Endothelial cell of umbilical vein (primary cell): ENCODE measurements around the gene CENPP. TPM values are rescaled to one million over a fixed set of nuclear protein-coding genes. Genes with fewer than 3 reads are reported as not detected.

ENCODE experiments used
- BruUV-seq: library from RNA; stranded (reverse); fragments of 400-500 nt; replicated peaks from 2 replicates; lab custom pipeline; 2021; lab: Mats Ljungman, UMichigan
- CTCF ChIA-PET: fragments of 300-600, 350-600 bp; sonication (Branson Sonifier 250); formaldehyde crosslinking; loops from one replicate; lab custom pipeline; 2021; ENCODE audit warnings: antibody characterized with exemption, inconsistent platforms; lab: Charles Lee
- POLR2A ChIA-PET: fragments of 300-600, 350-600 bp; sonication (Branson Sonifier 250); formaldehyde crosslinking; loops from one replicate; lab custom pipeline; 2021; ENCODE audit warnings: antibody characterized with exemption, inconsistent platforms; lab: Charles Lee
- DNase-seq: peaks from one replicate; pipeline ENCODE4 v3.0.0-alpha.2; 2011; ENCODE audit warnings: low read depth, low spot score
- FAIRE-seq: peaks from 2 replicates; lab custom pipeline; 2011; peaks lifted over from hg19 to GRCh38; lab: Jason Lieb, UNC
- H2AFZ ChIP-seq: 2 replicates; pipeline ENCODE4 v1.6.0; 2012; ENCODE audit warnings: low read depth, low read length, control low read depth, inconsistent platforms
- H3K27ac ChIP-seq: 2 replicates; pipeline ENCODE4 v1.5.1; 2011; ENCODE audit warnings: low read depth, mild to moderate bottlenecking, control low read depth, low read length, moderate library complexity; ENCODE audit not compliant: insufficient read depth
- H3K27me3 ChIP-seq, 2 experiments: 2 replicates each; pipeline versions ENCODE4 v1.6.0 to v1.6.1; 2011; ENCODE audit warnings: low read length in 2 of 2, mixed read lengths in 1 of 2; ENCODE audit not compliant: control insufficient read depth in 2 of 2, insufficient read depth in 2 of 2
- H3K36me3 ChIP-seq, 2 experiments: 2 replicates in 1 of 2; 3 replicates in 1 of 2; pipeline ENCODE4 v1.5.1; 2011; ENCODE audit warnings: low read length in 2 of 2, mild to moderate bottlenecking in 1 of 2, moderate library complexity in 1 of 2; ENCODE audit not compliant: control insufficient read depth in 2 of 2, insufficient read depth in 2 of 2; ENCODE audit errors: extremely low read depth in 1 of 2
- H3K4me1 ChIP-seq: 3 replicates; pipeline ENCODE4 v1.5.1; 2011; ENCODE audit warnings: mild to moderate bottlenecking, low read length; ENCODE audit not compliant: control insufficient read depth, insufficient read depth; ENCODE audit errors: extremely low read depth
- H3K4me2 ChIP-seq: 2 replicates; pipeline ENCODE4 v1.6.1; 2011; ENCODE audit warnings: low read length, control low read depth, mixed read lengths; ENCODE audit not compliant: insufficient read depth
- H3K4me3 ChIP-seq, 3 experiments: fragments of 200-600 bp in 1 of 3; sonication (generic), shearing (Covaris generic) in 1 of 3; replicated peaks in 1 of 3; 2 replicates each; pipeline ENCODE4 v1.5.1; 2011 to 2016; ENCODE audit warnings: control low read depth in 3 of 3, low read length in 3 of 3, mild to moderate bottlenecking in 2 of 3, inconsistent platforms in 1 of 3, low read depth in 1 of 3, moderate library complexity in 1 of 3; ENCODE audit not compliant: insufficient read depth in 1 of 3
- H3K79me2 ChIP-seq: 2 replicates; pipeline ENCODE4 v1.6.0; 2012; ENCODE audit warnings: low read length, inconsistent platforms; ENCODE audit not compliant: control insufficient read depth, insufficient read depth
- H3K9ac ChIP-seq: replicated peaks from 2 replicates; pipeline ENCODE3; 2011; ENCODE audit warnings: low read length, control low read depth; ENCODE audit not compliant: insufficient read depth; ENCODE audit errors: extremely low read depth
- H3K9me1 ChIP-seq: replicated peaks from 3 replicates; pipeline ENCODE4 v1.6.0; 2011; ENCODE audit warnings: mild to moderate bottlenecking, low read length; ENCODE audit not compliant: control insufficient read depth, insufficient read depth; ENCODE audit errors: extremely low read depth
- H3K9me3 ChIP-seq: replicated peaks from 2 replicates; pipeline ENCODE4 v1.5.1; 2012; ENCODE audit warnings: low read length, inconsistent platforms; ENCODE audit not compliant: control insufficient read depth, insufficient read depth
- H4K20me1 ChIP-seq: replicated peaks from 2 replicates; pipeline ENCODE3; 2011; ENCODE audit warnings: mild to moderate bottlenecking, low read length; ENCODE audit not compliant: control insufficient read depth, insufficient read depth; ENCODE audit errors: extremely low read depth
- CTCF ChIP-seq, 2 donors: IDR thresholded peaks; 1 replicate in 1 of 2; 2 replicates in 1 of 2; pipeline ENCODE4 v1.5.1; 2011; ENCODE audit warnings: low read length in 2 of 2, mild to moderate bottlenecking in 2 of 2, moderate library complexity in 2 of 2, control low read depth in 1 of 2, inconsistent platforms in 1 of 2, low read depth in 1 of 2; ENCODE audit not compliant: insufficient read depth in 1 of 2; ENCODE audit errors: extremely low read depth in 1 of 2
- EZH2 ChIP-seq: IDR thresholded peaks from 2 replicates; pipeline ENCODE4 v1.6.1; 2012; ENCODE audit warnings: borderline replicate concordance, low read depth, mild to moderate bottlenecking, moderate library complexity, low read length, inconsistent platforms; ENCODE audit not compliant: severe bottlenecking
- MAX ChIP-seq: IDR thresholded peaks from 2 replicates; pipeline ENCODE4 v1.6.1; 2011; ENCODE audit not compliant: insufficient read depth, insufficient read length
- dilution Hi-C: fragments of 300-500 bp; cut with MboI; formaldehyde crosslinking; loops from one replicate; pipeline ENCODE4 v1.15.0; 2019; ENCODE audit warnings: low sequenced_read_pairs; ENCODE audit not compliant: extremely low pct_ligation_motif_present
- intact Hi-C: fragments of 100-400 bp; cut with micrococcal nuclease; formaldehyde crosslinking; loops from one replicate; pipeline ENCODE4 v1.10.0; 2022
- polyA plus RNA-seq, 4 experiments: library from polyadenylated mRNA; depleted of rRNA in 3 of 4; stranded (reverse) in 3 of 4; unstranded in 1 of 4; fragments of >200 nt; gene quantifications; 2 replicates each; pipeline versions ENCODE4 v1.2.1 to v1.2.3, GENCODE V29; 2011 to 2012; ENCODE audit warnings: missing spikeins in 1 of 4
- total RNA-seq: library from RNA; stranded (reverse); gene quantifications from 2 replicates; pipeline ENCODE4 v1.2.3, GENCODE V29; 2021

Gene CENPP
- total and polyA plus RNA-seq, 2 donors (not counting 3 experiments of a cell fraction or from before 2014, with no cell fraction given) = 1.2 to 12.0 TPM

GRCh38 chr9:92618633-92619225 lies 293.0 kb downstream of the CENPP start:
- ChIA-PET CTCF (no interaction called here), POLR2A (no interaction called here)
- no peak overlapping the region for H2AFZ ChIP-seq
- H4K20me1 ChIP-seq = no peaks in the 10 kb centered on the region
- H3K36me3 ChIP-seq = peaks cover 16 to 22% of the 10 kb centered on the region in 2 experiments
- H3K9ac ChIP-seq = no peak overlapping the region
- no peak for FAIRE-seq
- no peaks in the 10 kb centered on the region for H3K4me1 ChIP-seq
- no peaks in the 10 kb centered on the region for H3K79me2 ChIP-seq
- no peak for TF ChIP-seq CTCF (IDR thresholded peaks at IDR 0.05; ENCODE audit: extremely low read depth in 1 of 2, insufficient read depth in 1 of 2, low read depth in 1 of 2, low read length in 2 of 2)
- no peak for TF ChIP-seq EZH2
- TF ChIP-seq MAX = no peak
- H3K27me3 ChIP-seq = no peaks in the 10 kb centered on the region
- H3K4me3 ChIP-seq = no peak overlapping the region
- no peaks in the 10 kb centered on the region for H3K9me3 ChIP-seq
- H3K9me1 ChIP-seq = no peaks in the 10 kb centered on the region
- H3K4me2 ChIP-seq = no peak overlapping the region
- H3K27ac ChIP-seq = no peak overlapping the region
- dilution Hi-C loops = no loop called here
- no peak for DNase-seq
- BruUV-seq = no TSS peak
- intact Hi-C loops = no loop called here
